AG08395 (cell line): ENCODE data around the gene OVOL1.
"Not testable (repeated sequence)": the region's sequence is repeated elsewhere in the genome, so short reads cannot be mapped to it uniquely, and the experiment has no call there.

Experiments used
- DNase-seq: peaks from one replicate; pipeline ENCODE4 v3.0.0; 2012; ENCODE audit warnings: mixed read lengths, low spot score

OVOL1 gene

DNA sequence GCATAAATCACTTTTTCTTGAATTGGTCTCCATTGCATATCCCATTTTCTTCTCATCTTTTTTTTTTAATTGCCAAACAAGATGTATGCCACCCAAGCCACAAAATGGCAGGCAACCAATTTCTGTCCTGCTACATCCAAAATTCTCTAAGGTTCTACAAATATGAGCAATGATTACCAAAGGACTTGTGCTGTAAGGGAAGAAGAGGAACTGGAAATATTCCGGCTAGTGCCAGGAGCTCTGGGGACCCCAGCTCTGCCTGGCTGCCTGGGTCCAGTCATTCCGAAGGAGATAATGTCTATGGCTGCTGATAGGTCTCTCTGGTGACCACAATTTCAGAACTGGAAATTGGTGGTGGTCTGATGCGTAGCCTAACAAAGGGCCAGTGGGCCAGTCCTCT is 29.8 kb downstream of the OVOL1 start:
- no peak for DNase-seq

DNA sequence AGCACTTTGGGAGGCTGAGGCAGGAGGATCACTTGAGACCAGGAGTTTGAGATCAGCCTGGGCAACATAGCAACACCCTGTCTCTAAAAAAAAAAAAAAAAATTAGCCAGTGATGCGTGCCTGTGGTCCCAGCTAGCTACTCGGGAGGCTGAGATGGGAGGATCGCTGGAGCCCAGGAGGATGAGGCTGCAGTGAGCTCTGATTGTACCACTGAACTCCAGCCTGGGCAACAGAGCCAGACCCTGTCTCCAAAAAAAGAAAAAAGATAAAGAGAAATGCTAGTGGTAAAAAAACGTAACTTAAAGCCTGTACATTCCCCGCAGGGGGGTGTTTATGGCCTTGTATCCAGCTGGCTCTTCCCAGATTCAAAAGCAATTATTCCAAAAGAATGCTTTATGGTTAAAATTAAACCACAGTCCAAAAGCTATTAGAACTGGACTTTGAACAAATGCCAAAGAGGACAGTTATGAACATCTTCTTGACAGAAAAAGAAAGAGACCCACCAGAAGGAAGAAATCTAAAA is 30.5 kb downstream of the OVOL1 start:
- no peak for DNase-seq

DNA sequence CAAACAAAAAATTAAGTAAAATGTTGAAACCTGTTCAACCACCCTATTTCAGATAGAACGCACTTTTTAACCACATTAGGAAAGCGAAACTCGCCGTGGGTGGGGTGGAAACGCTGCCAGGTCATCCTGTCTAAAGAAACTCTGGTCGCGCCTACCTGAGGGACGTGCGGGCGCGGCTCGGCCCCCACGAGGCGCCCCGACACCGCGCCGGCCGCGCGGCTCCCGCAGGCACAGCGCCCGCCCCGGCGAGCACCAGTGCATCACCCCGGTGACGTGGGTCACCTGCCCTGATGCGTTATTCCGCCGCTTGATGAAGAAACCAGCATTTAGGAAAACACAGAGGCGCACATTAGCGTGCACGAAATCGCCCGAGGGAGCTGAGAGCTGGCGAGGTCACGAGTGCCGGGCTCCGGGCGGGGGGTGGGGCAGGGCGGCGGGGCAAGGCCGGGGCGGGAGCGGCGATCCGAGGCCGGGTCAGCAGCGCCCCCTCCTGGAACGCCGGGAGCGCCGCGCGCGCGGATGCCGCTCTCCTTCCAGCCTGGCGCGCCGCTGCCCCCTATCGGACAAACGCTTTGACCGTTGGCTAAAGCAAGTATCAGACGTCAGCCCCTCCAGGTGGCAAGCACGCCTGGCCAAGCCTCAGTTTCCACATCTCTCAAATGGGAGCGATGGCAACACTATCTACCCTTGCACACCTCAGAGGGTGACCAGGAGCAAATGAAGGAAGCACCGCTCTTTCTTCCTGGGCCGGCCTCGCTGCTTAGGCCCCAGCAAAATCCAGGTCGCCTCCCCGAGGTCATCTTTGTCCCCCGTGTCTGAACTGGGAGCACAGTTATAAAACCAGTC is 31.2 kb downstream of the OVOL1 start:
- peak; percentile 94 for DNase-seq

DNA sequence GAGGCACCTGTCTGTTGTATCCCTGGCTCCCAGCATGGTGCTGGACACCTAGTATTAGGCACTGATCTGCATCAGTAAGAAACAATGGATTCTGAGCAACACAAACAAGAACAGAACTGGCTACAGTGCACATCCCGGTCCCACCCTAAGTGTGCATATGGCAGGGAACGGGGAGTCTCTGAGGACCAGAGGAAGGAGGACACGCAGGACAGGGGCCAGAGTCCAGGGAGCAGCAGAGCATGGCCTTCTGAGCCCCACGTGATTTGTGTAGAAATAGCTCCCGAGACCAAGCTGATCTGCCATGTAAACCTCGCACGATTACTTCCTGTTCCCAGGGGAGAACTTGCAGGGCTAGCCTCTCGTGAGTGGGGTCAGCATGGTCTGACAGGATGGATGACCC is 34.2 kb downstream of the OVOL1 start:
- no peak for DNase-seq

- no peak for DNase-seq
These were observed 36.1 kb downstream of the OVOL1 start for GRCh38 chr11:65822776-65823528.

GRCh38 chr11:65826984-65827735 is 40.3 kb downstream of the OVOL1 start:
- DNase-seq: no peak

DNA sequence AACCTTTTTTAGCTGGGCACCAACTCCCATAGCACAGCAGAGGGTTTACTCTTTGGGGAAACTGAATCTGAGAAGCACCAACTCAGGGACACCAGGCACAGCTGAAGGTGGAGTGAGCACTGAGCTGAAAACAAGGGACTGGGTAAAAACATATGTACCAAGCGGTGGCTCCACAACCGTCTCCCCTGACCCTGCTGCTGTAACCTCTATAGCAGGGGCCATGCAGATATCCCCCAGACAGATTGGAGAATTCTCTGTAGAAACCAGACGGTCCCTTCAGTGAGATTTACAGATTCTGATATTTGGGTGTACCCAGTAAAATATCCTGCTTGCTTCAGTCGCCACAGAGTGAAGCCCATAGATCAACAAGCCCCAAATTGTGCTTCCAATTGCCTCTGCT is 42.6 kb downstream of the OVOL1 start:
- no peak for DNase-seq

- not testable (repeated sequence) for DNase-seq
These were observed 45.4 kb downstream of the OVOL1 start for GRCh38 chr11:65832231-65832630.

- peak; percentile 100 for DNase-seq
These were observed 46.6 kb downstream of the OVOL1 start, which contains the start of gene SNX32 for GRCh38 chr11:65833297-65834030. Gene SNX32, plus strand, starts transcription at chr11:65833963. Its CDS starts 103 bp downstream, at chr11:65834066.

- no peak for DNase-seq
These were observed 47.3 kb downstream of the OVOL1 start for GRCh38 chr11:65834202-65834601.

DNA sequence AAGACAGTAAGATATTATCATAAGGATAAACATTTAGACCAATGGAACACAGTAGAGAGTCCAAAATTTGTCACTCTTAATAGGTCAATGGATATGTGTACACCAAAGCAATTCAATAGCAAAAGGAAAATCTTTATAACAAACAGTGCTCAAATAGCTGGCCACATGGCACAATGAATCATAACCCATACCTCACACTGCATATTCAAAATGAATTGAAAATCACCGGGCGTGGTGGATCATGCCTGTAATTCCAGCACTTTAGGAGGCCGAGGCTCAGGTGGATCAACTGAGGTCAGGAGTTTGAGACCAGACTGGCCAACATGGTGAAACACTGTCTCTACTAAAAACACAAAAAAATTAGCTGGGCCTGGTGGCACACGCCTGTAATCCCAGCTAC is 55.3 kb downstream of the OVOL1 start:
- no peak for DNase-seq

GRCh38 chr11:65843811-65844210 is 56.9 kb downstream of the OVOL1 start:
- no peak for DNase-seq

GRCh38 chr11:65844231-65844872 is 57.5 kb downstream of the OVOL1 start:
- DNase-seq: no peak
